NCI-H1436 (cell line): ENCODE measurements around the gene TRPM3.

Experiments
- DNase-seq: peaks from one replicate; lab custom pipeline; 2025; lab: John Stamatoyannopoulos, UW

Gene TRPM3

DNA sequence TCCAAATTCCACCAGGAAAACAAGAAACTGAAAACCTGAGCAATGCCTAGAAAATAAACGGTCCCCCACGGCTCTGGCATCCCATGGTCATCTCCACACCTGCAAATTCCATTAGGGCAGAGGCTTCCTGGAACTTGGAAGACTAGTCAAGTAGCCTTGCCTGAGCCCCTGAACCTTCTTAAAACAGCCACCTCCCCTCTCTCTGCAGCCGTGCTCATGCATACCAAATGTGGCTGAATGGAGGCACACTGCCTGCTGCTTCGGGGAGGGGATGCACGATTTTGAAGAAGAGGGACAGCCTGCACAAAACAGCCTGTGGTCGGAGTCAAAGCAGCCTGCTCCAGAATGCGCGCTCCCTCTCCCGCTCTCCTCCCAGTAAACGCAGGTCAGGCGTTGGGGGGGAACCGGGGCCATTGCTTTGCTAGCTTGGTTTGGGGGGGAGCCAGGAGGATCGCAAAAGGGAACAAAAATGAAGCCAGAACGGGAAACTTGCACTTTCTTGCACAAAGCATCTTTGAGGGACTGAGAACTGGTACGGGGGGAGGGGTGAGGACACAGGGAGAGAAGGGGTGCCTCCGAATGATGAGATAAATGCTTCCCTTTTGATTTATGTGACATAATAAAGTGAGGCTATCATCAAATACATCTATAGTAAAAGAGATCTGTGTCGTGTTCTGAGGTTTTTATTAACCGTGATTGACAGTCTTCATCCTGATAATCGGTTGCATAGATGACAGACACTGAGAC, at the start of gene TRPM3:
TSS of gene TRPM3 (minus strand) at position 347 of the 747 bp plus-strand sequence. CDS start at position 80, 267 bp downstream.
- no peak for DNase-seq

DNA sequence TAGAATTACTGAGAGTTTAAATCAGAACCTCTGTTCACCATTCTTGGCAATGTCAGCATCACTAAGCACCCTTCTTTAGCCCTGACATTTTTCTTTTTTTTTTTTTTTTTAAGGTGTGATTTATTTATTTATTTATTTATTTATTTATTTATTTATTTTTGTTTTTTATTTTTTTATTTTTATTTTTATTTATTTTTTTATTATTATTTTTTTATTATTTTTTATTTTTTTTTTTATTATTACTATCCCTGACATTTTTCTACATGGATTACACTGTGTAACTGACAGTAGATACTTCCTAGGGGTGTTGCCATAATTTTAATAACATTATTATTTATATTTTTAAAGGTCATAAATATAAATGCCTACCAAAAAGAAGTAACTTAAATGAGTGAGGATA, 47.0 kb upstream of the TRPM3 start:
- no peak for DNase-seq

DNA sequence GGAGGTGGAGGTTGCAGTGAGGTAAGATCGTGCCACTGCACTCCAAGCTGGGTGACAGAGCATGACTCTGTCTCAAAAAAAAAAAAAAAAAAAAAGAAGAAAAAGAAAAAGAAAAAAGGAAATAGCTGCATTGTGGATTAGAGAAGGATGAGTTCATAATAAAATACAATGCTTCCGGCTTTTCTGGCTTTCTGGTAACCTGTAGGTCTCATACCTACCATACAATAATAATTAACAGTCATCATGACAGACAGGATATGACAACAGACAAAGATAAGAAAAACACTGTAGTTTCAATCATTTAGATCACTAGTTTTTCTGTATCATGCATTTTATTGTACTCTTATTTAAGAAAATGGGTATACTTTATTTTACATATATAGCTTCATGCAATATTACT, 40.7 kb upstream of the TRPM3 start:
- no peak for DNase-seq

DNA sequence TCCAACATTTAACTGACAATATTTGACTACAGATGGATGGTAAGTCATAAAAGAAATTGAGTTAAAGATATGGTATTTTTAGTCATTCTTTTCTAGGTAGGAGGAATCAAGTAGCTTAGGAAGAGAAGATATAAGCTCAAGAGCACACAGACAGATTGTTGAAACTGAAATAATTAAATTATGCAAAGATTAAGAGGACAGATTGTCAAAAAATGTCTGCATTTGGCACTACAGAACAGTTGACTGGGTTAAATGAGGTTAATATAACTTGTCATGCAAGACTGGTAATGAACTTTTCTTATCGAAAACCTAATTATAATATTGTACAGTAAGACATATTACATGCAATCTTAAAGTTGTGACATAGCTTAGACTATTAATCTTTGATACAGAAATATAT, 36.3 kb upstream of the TRPM3 start:
- no peak for DNase-seq

DNA sequence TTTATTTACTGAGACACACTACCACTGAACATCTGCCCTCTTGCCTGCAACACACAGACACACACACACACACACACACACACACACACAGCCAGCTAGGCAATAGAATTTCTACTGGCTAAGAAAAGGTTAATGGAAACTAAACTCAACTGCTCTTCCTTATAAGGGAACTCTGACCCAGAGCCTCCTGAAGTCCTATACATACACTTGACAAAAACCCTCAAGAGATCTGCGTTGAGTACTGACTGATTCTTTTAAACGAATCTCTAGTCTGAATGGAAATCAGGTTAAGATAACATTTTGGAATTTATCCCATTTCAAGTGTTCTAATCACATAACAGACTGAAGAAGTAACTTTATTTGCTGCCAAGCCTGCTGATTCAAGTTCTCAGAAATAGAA, 25.9 kb upstream of the TRPM3 start:
- no peak for DNase-seq

DNA sequence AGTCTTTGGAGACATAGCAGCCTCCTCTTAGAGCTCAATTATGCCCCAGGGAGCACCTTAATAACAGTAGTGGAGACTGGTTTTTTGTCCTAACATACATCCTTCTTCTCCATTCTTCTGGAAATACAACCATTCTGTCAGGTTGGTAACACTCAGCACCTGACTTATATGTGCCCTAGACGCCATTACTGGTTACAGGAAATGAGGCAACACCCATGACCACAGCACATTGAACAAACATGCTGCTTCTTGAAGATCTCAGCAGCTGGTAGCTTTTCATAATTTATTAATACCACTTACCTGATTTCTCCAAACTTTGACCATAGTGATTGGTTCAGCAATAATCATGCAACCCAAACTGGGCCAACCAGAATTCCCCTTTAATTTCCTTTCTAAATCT, 25.1 kb upstream of the TRPM3 start:
- no peak for DNase-seq

DNA sequence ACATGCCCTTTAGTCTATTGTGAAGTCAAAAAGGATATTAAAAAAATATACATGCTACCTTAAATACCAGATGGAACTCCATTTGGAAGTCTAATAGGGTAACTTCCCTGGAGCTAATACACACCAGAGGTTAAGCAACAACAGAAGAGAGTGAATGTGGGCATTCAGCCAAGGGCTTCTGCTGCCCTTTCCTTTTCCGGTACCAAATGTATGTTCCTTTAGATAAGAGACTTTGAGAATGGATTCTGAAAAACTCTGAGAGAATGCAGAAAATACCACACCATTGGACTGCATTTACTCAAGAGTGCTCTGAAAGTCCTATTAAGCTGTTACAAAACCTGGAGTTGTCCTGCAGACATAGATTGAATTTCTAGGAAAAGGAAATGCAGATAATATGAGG, 23.8 kb upstream of the TRPM3 start:
- DNase-seq = no peak

DNA sequence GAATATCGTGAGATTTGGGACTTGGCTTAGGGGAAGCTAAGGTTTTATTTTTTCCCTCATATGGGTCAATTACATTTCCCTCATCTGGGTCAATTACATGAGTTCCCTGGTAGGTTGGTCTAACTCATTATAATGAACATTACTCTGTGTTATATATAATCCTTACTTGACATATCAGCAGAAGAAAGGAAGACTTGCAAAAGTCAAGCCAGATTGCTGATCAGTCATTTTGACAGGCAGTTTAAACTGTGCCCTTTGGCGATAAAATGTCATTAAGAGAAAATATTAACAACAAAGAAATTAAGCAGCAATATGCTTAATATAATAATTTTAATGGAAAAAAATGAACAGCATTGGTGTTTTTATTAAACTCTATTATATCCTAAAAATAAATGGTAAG, 23.1 kb upstream of the TRPM3 start:
- no peak for DNase-seq

DNA sequence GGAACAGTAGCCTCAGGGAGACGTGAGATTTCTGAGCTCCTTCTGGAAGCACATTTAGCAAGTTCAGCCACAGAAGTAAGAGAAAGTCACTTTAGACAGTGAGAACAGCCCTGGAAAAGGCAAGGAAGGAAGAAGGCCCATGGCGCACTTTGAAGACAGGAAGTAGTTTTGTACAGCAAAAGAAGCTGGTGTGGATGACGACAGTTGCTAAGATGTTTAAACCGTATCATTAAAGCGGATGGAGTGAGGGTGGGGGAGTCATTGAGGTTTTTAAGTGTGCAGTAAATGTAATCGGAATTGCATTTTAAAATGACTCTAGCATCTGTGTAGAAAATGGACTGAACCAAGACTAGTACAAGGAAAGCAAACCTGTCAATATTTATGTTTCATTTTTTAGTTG, 15.3 kb upstream of the TRPM3 start:
- no peak for DNase-seq

DNA sequence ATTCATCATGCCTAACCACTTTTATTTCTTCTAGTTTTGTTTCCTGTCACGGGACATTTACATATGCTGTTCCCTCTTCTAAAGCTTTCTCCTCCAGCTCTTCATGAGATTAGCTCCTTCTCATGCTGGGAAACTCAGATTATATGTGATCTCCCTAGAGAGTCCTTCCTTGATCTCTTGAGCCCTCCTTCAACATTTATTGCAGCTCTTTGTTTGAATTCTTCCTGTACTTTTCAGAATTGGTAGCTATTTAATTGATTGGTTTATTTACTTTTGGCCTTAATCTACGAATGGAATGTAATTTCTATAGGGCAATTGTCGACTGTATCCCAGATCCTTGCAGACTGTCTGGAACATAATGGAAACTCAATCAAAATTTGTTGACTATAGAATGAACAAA, 9.7 kb upstream of the TRPM3 start:
- DNase-seq = no peak

DNA sequence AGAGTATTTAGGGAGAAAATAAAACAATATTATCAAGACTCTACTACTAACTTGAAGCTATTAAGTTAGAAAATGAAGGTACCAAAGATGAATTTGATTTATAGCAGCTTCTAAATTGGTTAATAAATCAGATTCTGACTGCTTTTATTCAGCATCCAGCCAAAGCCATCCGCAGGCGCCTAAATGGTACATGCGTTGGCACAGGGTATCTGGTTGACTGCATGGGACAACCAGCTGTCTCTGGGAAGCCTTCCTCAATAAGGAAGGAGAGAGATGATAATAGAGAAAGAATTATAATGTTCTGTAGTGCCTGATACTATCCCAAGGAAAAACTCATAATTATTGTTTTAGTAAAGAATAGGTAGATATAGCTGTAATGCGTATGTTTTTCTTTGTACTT, 9.1 kb upstream of the TRPM3 start:
- DNase-seq = no peak

DNA sequence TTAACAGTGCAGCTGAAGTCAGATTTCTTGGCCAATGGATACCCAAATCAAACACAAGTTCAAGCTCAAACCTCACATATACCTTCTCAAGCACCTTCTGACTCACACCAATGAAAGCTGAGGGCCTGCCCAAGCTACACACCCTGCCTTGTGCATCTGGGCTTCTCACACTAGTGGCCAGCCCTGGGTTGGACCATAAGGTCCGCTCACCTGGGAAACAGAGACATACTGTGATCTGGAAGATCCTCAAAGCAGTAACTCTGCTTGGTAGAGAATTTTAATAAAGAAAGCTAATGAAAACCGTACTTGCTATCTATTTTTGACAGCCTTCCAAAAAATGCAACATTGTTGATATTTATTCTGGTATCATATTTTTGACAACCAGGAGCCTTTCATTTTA, 7.4 kb upstream of the TRPM3 start:
- DNase-seq = no peak

DNA sequence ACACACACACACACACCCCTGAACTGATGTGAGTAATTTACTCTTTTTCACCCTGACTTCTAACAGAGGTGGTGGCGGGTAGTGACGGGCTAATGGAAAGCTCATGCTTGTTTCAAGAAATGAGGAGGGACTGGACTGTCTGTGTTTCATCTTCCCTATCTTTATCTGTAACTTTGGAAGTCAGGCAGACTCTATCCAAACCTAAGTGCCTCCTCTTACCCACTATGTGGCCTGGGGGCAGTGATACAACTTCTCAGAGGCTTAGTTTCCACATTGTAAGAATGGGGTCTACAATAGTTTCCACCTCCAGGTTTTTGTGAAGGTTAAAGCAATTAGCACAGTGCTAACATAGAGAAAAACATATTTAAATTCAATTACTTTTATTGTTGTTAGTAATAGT, 5.9 kb upstream of the TRPM3 start:
- DNase-seq = no peak

DNA sequence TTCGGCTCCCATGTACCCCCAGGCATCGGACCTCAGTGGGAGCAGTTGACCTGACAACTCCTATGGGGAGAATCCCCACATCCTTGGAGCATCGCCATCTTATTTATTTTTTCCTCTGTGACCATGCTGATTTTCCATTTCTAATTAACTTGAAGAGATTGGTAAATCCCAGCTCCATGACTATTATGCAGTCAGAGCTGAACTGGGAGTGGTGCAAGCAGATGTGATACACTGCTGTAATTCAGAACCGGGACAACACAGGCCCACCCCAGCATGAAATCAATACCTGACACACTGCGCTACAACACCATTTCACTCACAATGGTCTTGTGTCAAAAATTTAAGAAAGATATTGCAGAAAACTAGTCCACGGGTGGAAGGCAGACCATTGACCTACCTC, 1.0 kb upstream of the TRPM3 start:
- DNase-seq = no peak

DNA sequence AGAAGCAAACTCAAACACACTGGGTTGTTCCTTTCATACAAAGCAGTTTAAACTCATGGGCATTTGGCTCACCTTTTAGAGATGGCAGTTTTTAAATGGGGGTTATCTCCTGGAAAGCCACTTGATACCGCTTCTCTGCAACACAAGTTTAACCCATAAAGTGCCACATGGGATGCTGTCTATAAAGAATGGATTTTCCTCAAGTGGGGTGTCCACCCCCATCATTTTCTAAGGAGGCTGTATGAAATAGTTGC, 528 bp upstream of the TRPM3 start:
- no peak for DNase-seq

DNA sequence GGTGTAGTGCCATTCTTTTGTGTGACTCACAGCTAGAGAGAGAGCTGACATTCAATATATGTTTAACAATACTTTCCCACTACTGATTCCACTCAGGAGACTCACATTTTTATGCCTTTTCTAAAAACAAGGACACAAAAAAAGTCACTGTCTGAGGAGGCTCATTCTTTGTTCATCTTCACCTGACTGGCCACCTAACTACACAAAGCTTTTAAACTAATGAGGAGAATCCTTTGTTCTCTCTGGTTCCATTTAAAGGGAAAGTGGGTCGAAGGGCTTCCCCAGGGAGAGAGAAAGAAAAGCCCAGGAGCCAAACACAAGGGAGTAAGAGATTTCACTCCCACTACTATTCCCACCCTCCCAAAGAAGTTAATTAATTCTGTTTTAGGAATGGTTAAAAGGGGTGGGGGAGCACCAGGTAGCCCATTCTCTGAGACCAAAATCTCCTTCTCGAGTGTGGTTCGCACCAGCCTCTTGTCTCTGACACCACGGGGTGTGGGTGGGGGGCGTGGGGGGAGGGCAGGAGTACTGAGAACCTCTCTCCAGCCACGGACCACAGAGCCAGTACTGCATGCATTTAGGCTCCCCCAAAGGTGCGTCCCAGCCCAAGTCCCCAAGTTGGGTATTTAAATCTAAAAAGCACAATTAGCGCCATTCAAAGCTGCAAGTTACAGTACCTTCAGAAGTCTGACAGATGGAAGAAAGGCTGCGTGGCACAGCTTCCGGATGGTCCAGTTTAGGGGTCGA, 747 bp downstream of the TRPM3 start:
- no peak for DNase-seq

DNA sequence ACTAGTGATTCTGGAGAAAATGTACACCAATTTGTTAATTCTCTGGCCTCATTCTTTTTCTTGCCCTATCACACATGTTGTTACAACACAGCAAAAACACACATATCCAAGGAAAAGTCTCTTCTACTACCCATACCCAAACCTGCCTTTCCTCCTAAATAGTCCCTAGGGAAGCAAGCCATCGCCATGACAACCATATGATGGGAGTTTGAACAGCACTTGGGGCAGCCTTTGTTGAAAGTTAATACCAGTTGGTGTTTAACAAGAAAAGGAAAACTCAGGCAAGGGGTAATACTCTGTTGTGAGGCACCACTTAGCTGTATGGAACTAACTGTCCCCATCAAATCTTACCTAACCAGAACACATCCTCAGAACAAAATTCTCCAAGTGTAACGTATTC, 1.7 kb downstream of the TRPM3 start:
- DNase-seq = no peak

DNA sequence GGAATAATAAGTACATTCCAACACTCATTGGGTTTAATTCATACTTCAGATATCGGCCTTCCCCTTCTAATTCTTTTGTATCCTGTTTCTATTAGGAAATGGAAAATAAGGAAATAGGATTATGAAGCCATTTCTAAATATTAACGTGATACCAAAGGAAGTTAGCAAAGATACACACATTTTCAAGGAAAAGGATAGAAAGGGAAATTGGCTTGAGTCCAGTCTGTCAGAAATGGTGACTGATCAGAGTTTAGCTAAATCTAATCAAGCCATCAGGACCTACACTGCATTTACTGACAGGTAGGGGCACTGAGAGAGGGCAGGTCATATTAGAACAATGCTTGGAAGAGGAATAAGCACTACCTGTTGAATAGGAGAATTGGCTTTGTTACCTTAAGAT, 3.1 kb downstream of the TRPM3 start:
- DNase-seq = no peak

DNA sequence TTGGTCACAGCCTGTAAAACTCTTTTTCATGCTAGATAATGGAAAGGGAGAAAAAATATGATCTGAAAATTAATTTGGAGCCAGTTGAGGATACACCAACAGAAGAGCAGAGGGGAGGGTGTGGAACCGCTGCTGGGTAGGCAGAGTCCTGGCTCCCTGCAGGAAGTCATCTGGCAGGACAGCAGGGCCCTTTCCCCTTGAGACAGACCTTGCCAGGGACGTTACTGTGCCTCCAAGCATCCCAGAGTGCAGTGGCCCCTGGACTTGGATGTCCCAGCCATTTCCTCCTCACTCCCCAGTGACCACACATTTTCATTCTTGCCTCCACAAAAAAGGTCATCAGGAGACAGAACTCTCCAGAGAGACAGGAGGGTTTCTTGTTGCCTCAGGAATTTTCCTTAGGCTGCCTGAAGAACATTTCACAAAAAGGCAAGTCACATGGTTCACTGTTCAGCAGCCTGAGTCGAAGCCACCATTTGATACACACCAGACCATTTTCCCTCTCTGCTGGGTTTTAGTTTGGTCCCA, 5.9 kb downstream of the TRPM3 start:
- no peak for DNase-seq

DNA sequence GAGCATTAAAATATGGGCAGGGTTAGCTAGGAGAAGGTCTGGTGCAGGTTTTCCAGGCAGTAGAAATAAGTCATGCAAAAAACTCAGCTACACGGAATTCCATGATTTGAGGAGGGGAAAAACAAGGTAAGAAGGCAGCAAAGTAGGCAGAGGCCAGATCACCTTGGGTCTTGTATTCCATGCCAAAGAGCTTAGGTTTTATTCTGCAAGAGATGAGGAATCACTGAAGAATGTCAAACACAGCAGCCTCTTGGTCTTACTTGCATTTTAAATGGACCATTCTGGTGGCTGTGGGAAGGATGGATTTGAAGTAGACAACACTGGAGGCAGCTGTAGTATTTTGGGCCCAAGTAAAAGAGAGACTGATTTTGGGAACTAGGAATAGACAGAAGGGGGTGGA, 8.6 kb downstream of the TRPM3 start:
- no peak for DNase-seq

DNA sequence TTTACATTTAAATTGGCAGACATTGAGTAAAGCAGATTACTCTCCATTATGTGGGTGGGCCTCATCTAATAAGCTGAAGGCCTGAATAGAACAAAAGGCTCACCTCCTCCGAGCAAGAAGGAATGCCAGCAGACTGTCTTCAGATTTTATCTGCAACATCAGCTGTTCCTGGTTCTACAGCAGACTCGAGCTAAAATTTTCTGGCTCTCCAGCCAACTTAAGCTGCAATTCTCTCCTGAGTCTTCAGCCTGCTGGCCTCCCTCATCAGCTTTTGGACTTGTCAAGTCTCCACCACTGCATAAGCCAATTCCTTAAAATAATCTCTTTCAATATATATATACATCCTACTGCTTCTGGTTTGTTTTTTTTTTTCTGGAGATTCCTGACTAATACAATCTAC, 12.5 kb downstream of the TRPM3 start:
- DNase-seq = no peak

DNA sequence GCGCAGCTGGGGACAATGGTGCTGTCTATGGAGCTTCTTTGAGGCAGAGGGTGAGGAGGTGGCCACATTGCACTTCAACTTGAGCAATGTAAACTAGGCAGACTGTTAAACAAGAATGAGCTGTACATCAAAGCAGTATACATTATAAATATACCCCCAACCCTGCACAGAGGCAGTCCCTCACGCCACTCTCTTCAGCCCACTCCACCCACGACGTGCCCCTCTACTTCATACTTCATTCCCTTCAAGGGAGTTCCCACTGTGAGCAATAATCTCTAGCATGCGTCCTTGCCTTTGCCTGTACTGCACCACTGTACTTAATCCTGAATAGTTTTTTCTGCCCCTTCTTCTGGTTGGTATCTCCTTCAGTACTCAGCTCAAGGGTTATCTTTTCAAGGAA, 14.4 kb downstream of the TRPM3 start:
- no peak for DNase-seq

DNA sequence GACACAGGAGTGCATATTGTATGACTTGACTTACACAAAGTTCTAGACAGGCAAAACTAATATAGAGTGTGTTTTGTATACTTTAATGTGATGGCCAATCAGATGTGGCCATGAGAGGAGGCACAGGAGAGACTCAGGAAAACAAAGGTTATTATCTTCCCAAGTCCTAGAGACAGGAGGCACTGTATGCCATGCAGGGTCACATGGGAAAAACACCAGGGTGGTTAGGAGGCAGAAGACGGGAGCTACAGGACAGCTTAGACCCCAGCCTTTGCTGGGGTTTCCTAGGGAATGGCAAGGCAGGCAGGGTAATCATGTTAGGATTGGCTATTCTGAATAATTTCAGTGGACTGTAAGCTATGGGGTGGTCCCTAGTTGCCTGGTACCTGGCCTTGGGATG, 16.2 kb downstream of the TRPM3 start:
- DNase-seq = no peak

DNA sequence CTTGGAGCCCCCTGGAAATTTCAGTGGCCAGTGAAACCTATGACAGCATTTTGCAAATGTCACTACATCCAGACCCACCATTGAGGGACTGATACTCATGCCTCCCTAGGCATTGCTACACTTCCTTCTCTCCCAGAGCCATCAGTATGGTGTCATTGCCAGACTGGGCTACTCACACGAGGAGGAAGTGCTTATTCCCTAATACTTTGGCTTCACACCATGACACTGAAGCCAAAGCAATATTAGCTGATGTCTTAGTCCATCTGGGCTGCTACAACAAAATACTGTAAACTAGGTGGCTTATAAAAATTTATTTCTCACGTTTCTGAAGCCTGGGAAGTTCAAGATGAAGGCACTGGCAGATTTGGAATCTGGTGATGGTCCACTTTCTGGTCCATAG, 22.6 kb downstream of the TRPM3 start:
- DNase-seq = no peak
